Panc1 (cell line): Measurements from ENCODE around the gene CCDC40. TPM values are rescaled to one million over a fixed set of nuclear protein-coding genes. Genes with fewer than 3 reads are reported as not detected.
A peak's percentile ranks its signal among the peaks of the same experiment; 100 is the strongest.

ENCODE experiments used
- ATAC-seq: fragments of 200-7000 bp; cut with Tn5 transposase; 2 replicates; pipeline ENCODE4 v1.9.1; 2020; ENCODE audit warnings: mild to moderate bottlenecking, moderate library complexity
- BruUV-seq: library from RNA; stranded (reverse); fragments of 400-500 nt; replicated peaks from 2 replicates; lab custom pipeline; 2021; lab: Mats Ljungman, UMichigan
- CTCF ChIA-PET: fragments of 300-600 bp; sonication (Branson Sonifier 250); formaldehyde crosslinking; loops from one replicate; lab custom pipeline; 2022; ENCODE audit warnings: antibody characterized with exemption; lab: Charles Lee
- POLR2A ChIA-PET: fragments of 300-600 bp; sonication (Branson Sonifier 250); formaldehyde crosslinking; loops from one replicate; lab custom pipeline; 2022; ENCODE audit warnings: antibody characterized with exemption; lab: Charles Lee
- DNase-seq: peaks from one replicate; pipeline ENCODE4 v3.0.0-alpha.2; 2010; ENCODE audit warnings: low read depth, low spot score
- H3K27ac ChIP-seq: 2 replicates; pipeline ENCODE4 v1.5.1; 2011; ENCODE audit warnings: mild to moderate bottlenecking, low read length, inconsistent platforms
- H3K27me3 ChIP-seq: fragments of 200-500 bp; sonication (Bioruptor generic); 2 replicates; pipeline ENCODE4 v1.6.0; 2014; ENCODE audit warnings: low read length, inconsistent platforms; ENCODE audit not compliant: control insufficient read depth, insufficient read depth
- H3K36me3 ChIP-seq: fragments of 200-500 bp; sonication (Bioruptor generic); 2 replicates; pipeline ENCODE4 v1.5.1; 2014; ENCODE audit warnings: inconsistent platforms, mild to moderate bottlenecking, low read length, moderate library complexity; ENCODE audit not compliant: control insufficient read depth, insufficient read depth
- H3K4me1 ChIP-seq: 2 replicates; pipeline ENCODE4 v1.5.1; 2011; ENCODE audit warnings: inconsistent platforms, mild to moderate bottlenecking, low read length, moderate library complexity; ENCODE audit not compliant: control insufficient read depth, insufficient read depth
- H3K4me3 ChIP-seq, 2 experiments: 2 replicates each; pipeline ENCODE4 v1.5.1; 2011 to 2012; ENCODE audit warnings: low read depth in 2 of 2, low read length in 2 of 2, mild to moderate bottlenecking in 2 of 2, inconsistent platforms in 1 of 2, moderate library complexity in 1 of 2
- H3K9me3 ChIP-seq: fragments of 200-500 bp; sonication (Bioruptor generic); 2 replicates; pipeline ENCODE4 v1.5.1; 2014; ENCODE audit warnings: low read depth, mild to moderate bottlenecking, inconsistent platforms, low read length, moderate library complexity; ENCODE audit not compliant: control insufficient read depth, insufficient read depth
- POLR2AphosphoS5 ChIP-seq: IDR thresholded peaks from 2 replicates; pipeline ENCODE4 v1.6.1; 2012; ENCODE audit warnings: mild to moderate bottlenecking, low read depth, low read length, moderate library complexity
- SIN3A ChIP-seq: IDR thresholded peaks from 2 replicates; pipeline ENCODE4 v1.6.1; 2012; ENCODE audit warnings: low read depth, mild to moderate bottlenecking, low read length, moderate library complexity, borderline replicate concordance; ENCODE audit not compliant: insufficient read depth
- TCF7L2 ChIP-seq: IDR thresholded peaks from 2 replicates; pipeline ENCODE4 v1.6.1; 2011; ENCODE audit warnings: mild to moderate bottlenecking, low read depth, low read length, inconsistent platforms
- in situ Hi-C: cut with HindIII; loops from 2 replicates; pipeline ENCODE4 v1.10.0; 2016; ENCODE audit warnings: low sequenced_read_pairs, low pct_unique_long_range_greater_than_20kb
- intact Hi-C: fragments of 100-400 bp; cut with micrococcal nuclease; formaldehyde crosslinking; loops from one replicate; pipeline ENCODE4 v1.10.0; 2022; ENCODE audit not compliant: unreplicated experiment
- total RNA-seq: library from RNA; stranded (reverse); gene quantifications from one replicate; pipeline ENCODE4 v1.2.1, GENCODE V29; 2021; ENCODE audit not compliant: unreplicated experiment
- TF ChIP-seq, protein P1 (sequence below): fragments of 450-650 bp; IDR thresholded peaks from 2 replicates; pipeline ENCODE4 v1.5.1; 2017; ENCODE audit warnings: mild to moderate bottlenecking
- TF ChIP-seq, protein P2 (sequence below), 2 experiments: IDR thresholded peaks; 2 replicates each; pipeline ENCODE4 v1.6.1; 2011 to 2012; ENCODE audit warnings: low read depth in 2 of 2, control low read depth in 1 of 2, low read length in 1 of 2, mild to moderate bottlenecking in 1 of 2, moderate library complexity in 1 of 2; ENCODE audit not compliant: insufficient read depth in 1 of 2

Gene CCDC40
- total RNA-seq, 1 experiment from 2014 or later, result 18.0 TPM

- ATAC-seq, result no peak
- H3K36me3 ChIP-seq, result no peaks in the 10 kb centered on the region
- POLR2A ChIA-PET, result no interaction called here
- no peaks in the 10 kb centered on the region for H3K9me3 ChIP-seq
- intact Hi-C loops (loop anchor here (5.0 kb wide), 1 partner anchor 152 kb away; the partner anchor contains the start of gene CBX4), in situ Hi-C loops (loop anchor here (25.0 kb wide), 2 partner anchors 127 to 202 kb away; partner anchors contain the start of genes CBX2 and CBX8)
- no peaks in the 10 kb centered on the region for H3K27me3 ChIP-seq
- no peak for DNase-seq
- CTCF ChIA-PET, result no interaction called here
- peaks cover 87% of the 10 kb centered on the region for H3K4me1 ChIP-seq
- H3K4me3 ChIP-seq, result no peak overlapping the region
- BruUV-seq, result no TSS peak
- H3K27ac ChIP-seq, result peak overlapping the region; percentile 90
- TF ChIP-seq SIN3A (no peak), TCF7L2 (no peak), POLR2AphosphoS5 (no peak)
- TF ChIP-seq, protein P1, sequence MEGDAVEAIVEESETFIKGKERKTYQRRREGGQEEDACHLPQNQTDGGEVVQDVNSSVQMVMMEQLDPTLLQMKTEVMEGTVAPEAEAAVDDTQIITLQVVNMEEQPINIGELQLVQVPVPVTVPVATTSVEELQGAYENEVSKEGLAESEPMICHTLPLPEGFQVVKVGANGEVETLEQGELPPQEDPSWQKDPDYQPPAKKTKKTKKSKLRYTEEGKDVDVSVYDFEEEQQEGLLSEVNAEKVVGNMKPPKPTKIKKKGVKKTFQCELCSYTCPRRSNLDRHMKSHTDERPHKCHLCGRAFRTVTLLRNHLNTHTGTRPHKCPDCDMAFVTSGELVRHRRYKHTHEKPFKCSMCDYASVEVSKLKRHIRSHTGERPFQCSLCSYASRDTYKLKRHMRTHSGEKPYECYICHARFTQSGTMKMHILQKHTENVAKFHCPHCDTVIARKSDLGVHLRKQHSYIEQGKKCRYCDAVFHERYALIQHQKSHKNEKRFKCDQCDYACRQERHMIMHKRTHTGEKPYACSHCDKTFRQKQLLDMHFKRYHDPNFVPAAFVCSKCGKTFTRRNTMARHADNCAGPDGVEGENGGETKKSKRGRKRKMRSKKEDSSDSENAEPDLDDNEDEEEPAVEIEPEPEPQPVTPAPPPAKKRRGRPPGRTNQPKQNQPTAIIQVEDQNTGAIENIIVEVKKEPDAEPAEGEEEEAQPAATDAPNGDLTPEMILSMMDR, result no peak
- TF ChIP-seq, protein P2, sequence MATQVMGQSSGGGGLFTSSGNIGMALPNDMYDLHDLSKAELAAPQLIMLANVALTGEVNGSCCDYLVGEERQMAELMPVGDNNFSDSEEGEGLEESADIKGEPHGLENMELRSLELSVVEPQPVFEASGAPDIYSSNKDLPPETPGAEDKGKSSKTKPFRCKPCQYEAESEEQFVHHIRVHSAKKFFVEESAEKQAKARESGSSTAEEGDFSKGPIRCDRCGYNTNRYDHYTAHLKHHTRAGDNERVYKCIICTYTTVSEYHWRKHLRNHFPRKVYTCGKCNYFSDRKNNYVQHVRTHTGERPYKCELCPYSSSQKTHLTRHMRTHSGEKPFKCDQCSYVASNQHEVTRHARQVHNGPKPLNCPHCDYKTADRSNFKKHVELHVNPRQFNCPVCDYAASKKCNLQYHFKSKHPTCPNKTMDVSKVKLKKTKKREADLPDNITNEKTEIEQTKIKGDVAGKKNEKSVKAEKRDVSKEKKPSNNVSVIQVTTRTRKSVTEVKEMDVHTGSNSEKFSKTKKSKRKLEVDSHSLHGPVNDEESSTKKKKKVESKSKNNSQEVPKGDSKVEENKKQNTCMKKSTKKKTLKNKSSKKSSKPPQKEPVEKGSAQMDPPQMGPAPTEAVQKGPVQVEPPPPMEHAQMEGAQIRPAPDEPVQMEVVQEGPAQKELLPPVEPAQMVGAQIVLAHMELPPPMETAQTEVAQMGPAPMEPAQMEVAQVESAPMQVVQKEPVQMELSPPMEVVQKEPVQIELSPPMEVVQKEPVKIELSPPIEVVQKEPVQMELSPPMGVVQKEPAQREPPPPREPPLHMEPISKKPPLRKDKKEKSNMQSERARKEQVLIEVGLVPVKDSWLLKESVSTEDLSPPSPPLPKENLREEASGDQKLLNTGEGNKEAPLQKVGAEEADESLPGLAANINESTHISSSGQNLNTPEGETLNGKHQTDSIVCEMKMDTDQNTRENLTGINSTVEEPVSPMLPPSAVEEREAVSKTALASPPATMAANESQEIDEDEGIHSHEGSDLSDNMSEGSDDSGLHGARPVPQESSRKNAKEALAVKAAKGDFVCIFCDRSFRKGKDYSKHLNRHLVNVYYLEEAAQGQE (IDR thresholded peaks at IDR 0.05; ENCODE audit: insufficient read depth in 1 of 2, low read depth in 2 of 2, low read length in 1 of 2), result no peak
These were observed 47.2 kb upstream of the CCDC40 start for GRCh38 chr17:79989106-79989835.

DNA sequence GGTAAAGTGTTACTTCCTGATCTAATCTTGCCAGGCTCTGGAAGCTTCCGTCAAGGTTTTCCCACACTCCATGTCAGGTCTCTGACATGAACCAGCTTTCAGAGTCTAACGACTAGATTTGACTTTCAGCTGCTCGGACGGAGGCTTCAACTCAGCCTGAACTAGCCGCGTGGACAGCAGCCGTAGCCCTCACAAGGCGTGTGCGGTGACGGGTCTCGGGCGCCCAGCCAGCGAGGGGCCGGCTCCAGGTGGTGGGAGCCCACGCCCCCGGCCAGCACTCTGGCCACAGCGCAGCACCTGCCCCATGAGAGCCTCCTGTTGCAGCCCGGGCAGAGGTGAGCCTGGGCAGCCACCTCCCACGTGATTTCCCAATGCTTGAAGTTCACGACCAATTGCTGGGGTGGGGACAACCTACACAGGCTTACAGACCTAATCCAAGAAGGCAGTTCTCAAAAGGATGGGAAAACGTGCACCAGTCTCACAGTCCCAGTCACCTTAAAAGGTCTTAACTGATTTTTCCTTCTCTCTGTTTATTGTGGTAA is 46.3 kb upstream of the CCDC40 start:
- DNase-seq (no peak), ATAC-seq (no peak)
- H3K27ac ChIP-seq, result peak overlapping the region; percentile 90; the same call in 1 of the 2 replicates
- POLR2A ChIA-PET, result interaction anchor here (0.5 kb wide), 1 partner anchor 28 kb away, joined by 7 read pairs; no protein-coding TSS in a partner anchor
- no peak for TF ChIP-seq SIN3A
- TF ChIP-seq, protein P2 (IDR thresholded peaks at IDR 0.05; ENCODE audit: insufficient read depth in 1 of 2, low read depth in 2 of 2, low read length in 1 of 2), result no peak
- TF ChIP-seq POLR2AphosphoS5, result no peak
- TF ChIP-seq TCF7L2, result no peak
- TF ChIP-seq, protein P1, result no peak
- CTCF ChIA-PET, result interaction anchor here (1.3 kb wide), 1 partner anchor 252 kb away, joined by 3 read pairs; no protein-coding TSS in a partner anchor
- no peaks in the 10 kb centered on the region for H3K9me3 ChIP-seq
- no peak overlapping the region for H3K4me3 ChIP-seq
- peaks cover 84% of the 10 kb centered on the region for H3K4me1 ChIP-seq
- intact Hi-C loops (loop anchor here (5.0 kb wide), 2 partner anchors 183 to 198 kb away; no protein-coding TSS in a partner anchor), in situ Hi-C loops (loop anchor here (25.0 kb wide), 2 partner anchors 128 to 203 kb away; partner anchors contain the start of genes CBX2 and CBX8)
- no TSS peak for BruUV-seq
- H3K27me3 ChIP-seq, result no peaks in the 10 kb centered on the region
- H3K36me3 ChIP-seq, result no peaks in the 10 kb centered on the region
